ENCODE measurements around the gene TMTC1.

GRCh38 chr12:29831173-29831572, 47.4 kb upstream of the TMTC1 start:
- no peak for TF ChIP-seq CTCF (IDR thresholded peaks at IDR 0.05)
- TF ChIP-seq POLR2A (IDR thresholded peaks at IDR 0.05) = no peak

Measured in uterus (tissue), 2 donors.